GM21717 (cell line): ENCODE data around the gene ADAT3.

ENCODE experiments used
- ATAC-seq: cut with Tn5 transposase; IDR thresholded peaks from one replicate; pipeline ENCODE4 v1.9.1; 2021; ENCODE audit warnings: mild to moderate bottlenecking, moderate library complexity; ENCODE audit not compliant: unreplicated experiment

ADAT3 gene

DNA sequence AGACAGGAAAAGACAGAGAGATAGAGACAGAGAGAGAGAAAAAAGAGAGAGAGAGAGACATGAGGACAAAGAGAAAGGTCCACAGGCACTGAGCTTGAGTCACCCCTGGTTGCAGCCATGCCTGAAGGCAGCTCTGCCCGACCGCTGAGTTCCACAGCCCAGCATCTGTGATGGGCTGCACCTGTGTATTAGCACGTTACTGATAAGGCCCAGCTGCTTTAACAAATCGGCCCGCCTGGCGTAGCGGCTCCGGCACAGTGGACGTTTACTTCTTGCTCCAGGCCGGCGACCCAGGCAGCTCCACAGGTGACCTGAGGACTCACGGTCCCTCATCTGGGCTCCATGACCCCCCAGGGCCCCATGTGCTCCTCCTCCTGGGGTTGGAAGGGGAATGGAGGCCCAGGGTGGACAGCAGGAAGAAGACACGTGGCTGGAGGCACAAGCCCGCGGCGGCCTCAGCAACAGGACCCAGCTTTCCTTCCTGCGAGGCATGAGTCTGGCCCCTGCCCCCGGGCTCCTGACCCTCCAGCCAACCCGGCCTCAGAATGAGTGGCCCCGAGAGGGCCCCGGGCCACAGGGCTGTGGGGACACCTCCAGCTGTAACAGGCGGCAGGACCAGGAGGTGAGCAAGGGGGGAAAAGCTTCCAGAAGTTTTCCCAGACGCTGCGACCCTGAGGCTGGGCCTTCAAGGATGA, 31.9 kb downstream of the ADAT3 start:
- ATAC-seq, result no peak

DNA sequence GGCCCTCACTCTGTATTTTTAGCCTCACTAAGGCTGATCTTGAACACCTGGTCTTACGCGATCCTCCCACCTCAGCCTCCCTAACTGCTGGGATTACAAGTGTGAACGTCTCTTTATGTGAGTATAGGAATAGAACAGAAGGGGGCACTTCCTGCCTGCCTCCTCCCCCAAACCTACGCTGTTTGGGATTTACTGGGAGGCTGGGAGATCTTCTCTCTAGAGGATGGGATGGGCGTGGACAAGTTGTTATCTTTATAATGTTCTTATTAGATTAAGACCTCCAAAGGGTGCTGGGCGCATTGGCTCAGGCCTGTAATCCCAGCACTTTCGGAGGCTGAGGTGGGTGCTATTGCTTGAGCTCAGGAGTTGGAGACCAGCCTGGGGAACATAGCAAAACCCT, 32.9 kb downstream of the ADAT3 start:
- ATAC-seq, result no peak

DNA sequence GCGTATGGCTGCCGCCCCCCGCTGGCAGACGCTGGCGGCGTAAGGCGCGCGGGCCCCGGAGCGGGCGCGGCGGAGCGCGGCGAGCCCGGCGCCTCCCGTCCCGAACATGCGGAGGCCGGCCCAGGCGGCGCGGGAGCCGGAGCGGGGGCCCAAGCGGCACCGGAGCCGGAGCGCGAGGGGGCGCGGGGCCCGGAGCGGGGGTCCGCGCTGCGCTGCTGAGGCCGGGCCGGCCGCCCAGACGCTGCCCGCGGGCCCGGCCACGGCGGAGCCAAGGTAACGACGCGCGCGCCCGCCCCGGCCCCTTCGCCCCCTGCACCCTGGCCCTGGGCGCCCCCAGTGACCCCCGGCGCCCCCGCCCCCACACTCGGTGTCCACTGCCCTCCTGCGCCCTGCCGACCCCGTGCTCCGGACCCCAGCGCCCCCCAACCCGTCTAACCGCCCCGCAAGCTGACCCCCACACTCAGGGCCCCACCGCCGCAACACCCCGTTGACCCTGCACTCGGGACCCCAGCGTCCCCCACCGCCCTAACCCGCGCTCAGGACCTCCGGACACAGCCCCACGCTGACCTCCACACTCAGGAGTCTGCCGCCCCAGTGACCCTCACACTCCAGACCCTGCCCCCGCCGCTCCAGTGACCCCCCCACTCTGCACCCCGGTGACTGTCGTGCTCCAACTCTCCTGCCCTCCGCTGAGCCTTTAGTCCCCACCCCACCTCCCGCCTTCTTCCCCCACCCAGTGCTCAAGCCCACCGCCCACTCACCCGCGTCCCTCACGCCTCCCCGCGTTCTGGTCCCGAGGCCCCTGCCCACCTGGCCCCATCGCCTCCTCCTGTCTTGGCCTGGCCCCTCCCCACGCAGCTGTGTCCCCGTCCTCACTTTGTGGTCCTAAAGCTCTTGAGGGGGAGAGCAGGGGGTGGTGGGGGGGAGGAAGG, 36.2 kb downstream of the ADAT3 start, which contains the start of gene CSNK1G2:
CSNK1G2 (plus strand) TSS at position 27 of the 932 bp plus-strand sequence. CDS start 28,601 bp downstream, outside the sequence.
- no peak for ATAC-seq

DNA sequence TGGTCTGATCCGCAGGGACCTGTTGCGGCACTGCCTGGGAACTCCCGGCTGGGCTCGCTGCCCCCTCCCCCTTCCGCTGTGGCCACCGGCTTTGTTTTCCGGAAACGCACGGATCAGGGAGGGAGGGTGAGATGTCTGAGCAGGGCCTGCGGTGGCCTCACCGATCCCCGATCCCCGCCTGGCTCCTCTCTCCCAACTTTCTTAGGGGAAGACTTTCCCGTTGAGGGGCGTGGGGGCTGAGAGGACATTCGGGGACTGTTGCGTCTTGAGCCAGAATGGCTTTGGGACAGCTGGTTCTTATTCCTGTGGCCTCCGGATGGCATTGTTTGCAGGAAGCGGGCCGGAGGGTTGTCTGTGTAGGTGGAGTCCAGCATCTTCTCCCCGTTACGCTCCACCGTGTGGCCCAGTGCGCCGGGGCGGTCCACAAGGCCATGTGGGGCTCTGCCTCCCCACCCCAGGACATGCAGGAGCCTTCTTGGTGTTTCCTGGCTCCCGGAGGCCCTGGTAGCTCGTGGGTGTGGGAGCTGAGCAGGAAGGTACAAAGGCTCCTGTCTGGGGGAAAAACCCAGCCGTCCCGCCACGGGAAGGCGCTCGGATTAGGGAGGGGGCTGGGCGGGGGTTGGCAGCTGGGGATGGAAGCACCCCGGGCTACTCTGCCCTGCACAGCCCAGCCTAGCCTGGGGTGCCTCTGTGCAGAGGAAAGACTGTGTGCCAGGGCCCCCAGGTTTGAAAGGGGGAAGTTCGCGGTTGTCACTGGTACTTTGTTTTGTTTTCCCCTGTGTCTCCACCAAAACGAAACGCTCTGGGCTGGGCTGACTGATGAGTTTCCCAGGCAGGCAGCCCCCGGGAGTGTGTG, 37.1 kb downstream of the ADAT3 start:
- no peak for ATAC-seq

DNA sequence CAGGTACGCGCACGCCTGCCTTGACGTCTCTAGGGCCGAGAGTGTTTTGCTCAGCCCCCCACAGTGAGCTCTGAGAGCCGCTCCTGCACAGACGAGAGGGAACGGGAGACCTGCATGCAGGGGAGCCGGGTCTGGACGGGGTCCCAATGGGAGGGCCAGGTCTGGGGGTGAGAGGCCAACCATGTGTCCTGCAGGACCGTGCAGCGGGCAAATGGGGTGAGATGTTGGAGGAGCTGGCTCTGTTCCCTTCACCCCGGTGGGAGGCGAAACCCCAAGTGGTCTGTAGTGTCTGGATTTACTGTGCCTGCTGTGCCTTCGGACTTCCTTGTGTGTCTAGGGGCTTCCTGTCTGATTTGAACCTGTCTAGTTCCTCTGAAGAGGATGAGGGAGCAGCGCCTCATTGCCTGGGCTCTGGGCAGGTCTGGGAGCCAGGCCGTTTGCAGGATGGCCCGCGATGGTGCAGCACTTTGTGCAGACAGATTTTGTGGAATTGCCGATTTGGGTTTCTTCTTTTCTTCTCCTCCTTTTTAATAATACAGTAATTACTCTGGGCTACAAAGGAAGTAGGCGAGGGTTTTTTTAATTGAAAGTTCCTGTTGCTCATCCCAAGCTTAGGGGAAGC, 37.8 kb downstream of the ADAT3 start:
- no peak for ATAC-seq

DNA sequence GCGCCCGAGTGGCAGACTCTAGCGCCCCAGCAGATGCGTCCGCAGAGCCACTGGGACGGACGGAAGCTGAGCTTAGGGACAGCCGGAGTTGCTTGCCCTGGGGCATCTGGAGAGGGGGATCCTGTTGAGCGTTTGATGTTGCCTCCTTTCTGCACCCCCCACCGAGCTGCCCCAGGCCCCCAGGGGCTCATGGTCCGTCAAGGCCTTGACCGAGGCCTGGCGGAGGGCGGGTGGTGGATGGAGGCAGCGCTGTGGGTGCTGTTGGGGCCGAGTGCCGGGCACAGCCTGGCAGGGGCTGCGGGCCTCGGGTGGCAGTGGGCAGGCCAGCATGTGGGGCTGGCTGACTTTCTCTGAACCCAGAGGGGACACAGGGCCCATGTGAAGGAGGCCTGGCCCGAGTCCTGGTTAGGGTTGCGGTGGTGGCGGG, 38.5 kb downstream of the ADAT3 start:
- no peak for ATAC-seq

DNA sequence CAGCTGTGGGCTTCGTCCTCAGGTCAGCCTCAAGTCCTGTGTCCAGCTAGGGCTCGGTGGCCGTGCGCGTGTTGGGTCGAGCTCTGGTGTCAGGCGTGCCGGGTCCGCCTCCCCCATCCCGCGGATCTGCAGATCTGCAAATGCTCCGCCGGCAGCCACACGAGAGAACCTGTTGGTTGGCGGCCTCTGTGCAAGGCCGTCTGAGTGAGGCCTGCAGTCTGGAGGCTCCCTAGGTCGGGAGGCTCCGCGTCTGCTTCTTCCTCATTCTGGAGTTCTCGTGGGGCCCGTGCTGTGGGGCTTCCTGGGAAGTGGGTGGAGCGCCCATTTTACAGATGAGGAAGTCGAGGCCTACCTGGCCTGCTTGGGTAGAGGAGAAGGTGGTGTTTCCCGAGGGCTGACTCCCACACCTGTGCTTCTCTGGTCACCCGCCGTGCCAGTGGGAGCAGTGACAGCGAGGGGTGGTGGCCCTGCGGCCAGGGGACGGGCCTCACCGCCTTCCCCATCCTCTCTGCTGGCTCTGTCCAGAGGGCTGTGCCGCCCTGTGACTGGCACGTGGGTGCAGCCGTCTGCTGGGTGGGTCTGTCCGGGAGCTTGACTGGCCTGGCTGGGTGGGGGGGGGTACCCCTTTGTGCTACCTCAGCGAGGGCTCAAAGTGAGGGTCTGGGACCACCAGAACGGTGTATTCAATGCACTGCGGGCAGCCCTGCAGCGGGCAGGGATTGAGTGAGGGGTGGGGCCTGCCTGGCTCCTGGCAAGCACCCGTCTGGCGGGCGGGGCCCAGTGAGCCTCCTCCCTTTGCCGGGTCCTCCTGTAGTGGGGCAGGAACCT, 39.1 kb downstream of the ADAT3 start:
- ATAC-seq, result no peak

DNA sequence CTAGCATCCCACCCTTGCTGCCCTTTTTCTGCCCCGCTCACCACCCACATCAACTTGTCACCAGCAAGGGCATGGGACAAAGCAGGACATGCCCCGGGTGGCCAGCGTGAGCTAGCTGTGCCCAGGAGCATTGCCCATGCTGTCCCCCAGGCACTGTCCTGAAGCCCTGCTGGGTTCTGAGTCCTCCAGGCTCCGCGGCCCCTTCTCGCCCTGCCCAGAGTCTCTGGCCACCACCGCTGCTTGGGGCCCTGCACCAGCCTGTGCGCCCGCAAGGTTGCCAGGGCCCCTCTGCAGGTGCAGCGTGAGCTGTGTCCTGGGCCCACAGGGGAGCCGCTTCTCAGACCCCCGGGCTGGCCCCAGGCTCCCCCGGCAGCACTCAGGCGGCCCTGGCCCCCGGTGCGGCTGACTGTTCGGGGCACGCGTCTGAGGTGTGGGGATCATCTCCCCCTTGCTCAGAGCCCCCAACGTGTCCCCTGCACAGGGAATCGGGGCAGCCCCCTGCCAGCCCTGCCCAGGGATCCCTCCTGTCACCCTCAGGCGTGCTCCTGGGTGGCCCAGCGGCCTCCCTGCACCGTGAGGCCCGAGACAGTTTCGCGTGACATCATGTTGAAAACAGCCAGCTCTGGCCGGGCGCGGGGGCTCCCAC, 39.8 kb downstream of the ADAT3 start:
- no peak for ATAC-seq

DNA sequence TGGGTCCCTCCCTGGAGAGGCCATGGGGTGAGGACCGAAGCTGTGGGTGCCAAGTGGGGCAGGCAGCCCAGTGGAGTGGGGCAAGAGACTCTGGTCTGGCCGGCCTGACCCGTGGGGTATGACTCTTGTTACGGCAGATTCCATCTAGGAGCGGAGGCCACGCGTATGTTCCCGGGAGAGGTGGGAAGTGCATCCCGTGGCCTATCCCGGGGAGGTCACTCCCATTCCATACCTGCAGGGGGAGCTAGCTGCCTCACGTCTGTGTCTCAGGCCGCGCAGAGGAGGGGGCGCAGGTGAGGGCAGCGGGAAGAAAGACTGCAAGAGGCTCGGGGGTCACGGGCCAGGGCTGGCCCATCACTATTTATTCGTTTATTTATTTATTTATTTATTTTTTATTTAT, 40.7 kb downstream of the ADAT3 start:
- no peak for ATAC-seq

DNA sequence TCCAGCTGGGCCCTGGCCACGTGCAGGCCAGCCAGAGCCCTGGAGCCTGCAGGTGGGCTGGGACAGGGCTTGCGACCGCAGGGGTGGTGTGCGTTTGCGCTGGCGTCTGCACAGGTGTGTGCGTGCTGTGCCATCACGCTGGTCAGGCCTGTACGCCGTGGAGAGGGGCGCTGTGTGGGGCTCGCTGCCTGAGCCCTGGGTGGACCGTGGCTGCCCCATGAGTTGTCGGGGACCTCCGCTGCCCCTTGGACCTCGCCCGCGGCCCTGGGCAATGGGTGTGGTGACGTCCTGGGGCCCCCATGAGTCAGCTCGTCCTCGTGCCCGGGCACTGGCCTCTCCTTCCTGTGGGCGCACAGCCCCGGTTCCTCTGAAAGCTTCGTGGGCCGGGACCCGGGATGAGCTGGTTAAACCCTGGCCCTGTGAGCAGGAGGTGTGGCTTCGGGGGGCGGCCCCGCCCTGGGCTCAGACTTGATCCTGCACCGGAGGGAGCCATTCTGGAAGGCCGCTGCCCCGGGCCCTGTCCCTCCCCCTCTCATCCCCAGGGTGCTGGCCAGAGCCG, 42.5 kb downstream of the ADAT3 start:
- no peak for ATAC-seq

DNA sequence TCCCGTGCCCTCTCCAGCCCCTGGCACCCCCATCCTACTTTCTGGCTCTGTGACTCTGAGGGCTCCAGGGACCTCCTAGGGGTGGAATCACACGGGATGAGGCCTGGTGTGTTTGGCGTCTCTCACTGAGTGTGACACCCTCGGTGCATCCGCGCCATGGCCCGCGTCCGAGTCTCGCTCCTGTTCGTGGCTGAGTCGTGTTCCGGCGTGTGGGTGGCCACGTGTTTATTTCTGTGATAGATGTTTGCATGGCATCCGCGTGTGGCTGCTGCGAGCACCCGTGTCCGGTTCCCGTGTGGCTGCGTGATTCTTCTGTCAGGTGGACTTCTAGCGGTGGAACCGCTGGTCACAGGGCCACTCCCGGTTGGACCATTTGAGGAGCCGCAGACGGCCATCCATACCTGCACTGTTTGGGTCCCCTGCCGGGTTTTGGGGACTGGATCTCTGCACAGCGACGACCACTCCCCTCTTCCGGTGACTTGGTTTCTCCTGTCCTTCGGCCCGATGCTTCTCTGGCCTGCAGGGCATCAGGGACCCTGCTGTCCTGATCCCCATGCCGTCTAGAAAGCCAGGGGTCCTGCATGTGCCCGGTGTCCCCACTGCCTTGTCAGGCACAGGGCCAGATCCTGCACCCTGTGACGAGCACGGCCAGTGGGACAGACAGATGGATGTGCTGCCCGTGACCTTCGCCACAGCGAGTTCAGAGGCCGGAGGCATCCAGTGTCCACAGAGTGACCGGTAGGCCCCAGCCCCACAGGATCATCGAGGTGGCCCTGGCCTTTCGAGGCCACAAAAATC, 44.3 kb downstream of the ADAT3 start:
- no peak for ATAC-seq

DNA sequence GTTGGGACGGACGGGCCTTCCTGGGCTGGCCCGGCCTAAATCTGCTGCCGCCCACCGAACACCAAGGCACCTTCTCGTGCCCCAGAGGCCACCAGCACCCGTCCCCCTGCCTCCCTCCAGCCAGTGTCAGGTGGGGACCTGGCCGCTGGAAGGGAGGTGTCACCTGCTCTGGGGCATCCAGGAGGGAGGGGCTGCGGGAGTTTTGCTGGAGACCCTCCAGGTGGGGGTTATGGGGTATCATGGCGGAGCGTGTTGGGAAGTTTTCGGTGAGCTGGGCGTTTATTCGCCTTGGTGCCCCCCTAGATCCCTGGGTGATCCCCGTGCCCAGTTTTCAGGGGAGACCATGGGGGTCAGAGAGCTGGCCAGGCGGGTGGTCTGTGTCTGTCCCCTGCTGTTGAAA, 45.4 kb downstream of the ADAT3 start:
- ATAC-seq, result no peak

DNA sequence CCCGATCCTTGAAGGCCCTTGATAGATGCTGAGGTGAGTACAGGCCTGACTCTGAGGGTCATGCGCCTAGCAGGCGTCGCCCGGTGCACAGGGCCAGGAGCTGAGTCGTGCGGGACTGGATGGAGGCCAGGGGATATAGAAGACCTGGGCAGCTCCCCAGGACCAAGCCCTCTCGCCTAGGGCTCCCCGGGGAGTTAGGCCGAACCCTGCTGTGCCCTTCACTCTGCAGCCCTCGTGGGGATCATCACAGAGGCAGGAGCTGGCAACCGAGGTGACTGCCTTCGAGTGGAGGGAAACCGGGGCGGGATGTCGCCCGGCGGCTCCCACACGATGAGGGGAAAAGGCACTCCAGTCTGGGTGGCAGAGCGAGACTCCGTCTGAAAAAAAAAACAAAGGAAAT, 47.4 kb downstream of the ADAT3 start:
- ATAC-seq, result no peak

DNA sequence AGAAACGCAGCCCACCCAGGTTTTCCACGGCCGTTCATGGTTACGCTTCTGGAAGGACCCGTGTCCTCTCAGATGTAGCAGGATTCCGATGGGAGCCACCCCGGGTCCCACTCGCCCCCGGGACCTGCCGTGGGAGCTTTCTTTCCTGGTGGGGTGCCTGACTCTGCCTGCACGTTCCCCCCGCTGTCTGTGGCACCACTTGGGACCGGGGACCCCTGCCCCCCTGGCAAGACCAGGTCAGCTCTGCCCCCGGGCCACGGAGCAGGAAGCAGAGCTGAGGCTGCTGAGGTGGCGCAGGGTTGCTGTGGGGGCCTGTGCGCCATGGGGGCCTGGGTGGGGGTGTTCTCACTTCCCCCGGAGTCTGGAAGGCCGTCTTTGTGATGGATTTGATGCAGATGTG, 47.8 kb downstream of the ADAT3 start:
- ATAC-seq, result no peak

DNA sequence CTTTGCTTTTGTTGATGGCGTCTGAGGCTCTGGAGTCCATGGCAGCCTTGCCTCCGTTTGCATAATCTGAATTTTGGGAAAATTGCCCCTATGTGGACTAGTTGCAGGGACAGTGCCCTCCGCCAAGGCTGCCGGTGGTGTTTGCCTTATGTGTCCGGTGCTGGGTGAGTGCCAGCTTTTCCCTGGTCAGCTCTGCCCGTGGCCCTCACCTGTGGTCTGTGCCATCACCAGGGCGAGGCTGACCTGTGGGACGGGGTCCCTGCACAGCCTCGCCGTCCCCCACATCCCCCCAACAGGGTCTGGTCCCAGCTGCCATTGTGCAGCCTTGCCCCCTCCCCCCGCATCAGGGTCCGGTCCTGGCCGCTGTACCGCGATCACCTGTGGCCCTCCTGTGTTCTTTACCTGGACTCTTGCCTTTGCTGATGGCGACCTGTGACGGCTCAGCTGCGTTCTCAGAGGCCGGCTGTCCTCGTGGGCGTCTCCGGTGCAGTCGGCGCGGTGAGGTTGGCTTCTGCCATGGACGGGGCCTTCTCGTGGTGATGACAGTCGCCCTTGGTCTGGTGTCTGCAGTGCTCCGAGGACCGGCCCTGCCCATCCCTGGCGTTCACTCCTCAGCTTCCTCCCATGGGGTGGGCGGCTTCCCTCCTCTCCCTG, 48.4 kb downstream of the ADAT3 start:
- ATAC-seq, result no peak

DNA sequence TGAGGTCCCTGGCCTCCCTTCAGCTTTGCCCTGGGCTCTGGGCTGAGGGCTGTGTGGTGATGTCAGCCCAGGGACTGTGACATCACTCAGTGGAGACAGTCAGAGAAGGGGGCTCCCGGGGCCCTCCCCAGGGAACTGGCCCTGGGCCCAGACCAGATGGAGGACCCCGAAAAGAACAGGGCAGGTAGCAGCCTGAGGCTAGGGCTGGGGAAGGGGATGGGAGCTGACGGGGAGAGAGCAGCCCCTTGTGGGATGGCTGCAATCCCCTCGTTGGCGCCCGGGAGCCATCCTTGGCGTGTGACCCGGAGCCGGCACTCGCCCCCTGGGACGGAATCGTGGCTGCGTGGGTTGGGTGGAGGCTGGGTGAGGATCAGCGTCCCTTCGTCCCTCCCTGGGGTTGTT, 49.3 kb downstream of the ADAT3 start:
- no peak for ATAC-seq

DNA sequence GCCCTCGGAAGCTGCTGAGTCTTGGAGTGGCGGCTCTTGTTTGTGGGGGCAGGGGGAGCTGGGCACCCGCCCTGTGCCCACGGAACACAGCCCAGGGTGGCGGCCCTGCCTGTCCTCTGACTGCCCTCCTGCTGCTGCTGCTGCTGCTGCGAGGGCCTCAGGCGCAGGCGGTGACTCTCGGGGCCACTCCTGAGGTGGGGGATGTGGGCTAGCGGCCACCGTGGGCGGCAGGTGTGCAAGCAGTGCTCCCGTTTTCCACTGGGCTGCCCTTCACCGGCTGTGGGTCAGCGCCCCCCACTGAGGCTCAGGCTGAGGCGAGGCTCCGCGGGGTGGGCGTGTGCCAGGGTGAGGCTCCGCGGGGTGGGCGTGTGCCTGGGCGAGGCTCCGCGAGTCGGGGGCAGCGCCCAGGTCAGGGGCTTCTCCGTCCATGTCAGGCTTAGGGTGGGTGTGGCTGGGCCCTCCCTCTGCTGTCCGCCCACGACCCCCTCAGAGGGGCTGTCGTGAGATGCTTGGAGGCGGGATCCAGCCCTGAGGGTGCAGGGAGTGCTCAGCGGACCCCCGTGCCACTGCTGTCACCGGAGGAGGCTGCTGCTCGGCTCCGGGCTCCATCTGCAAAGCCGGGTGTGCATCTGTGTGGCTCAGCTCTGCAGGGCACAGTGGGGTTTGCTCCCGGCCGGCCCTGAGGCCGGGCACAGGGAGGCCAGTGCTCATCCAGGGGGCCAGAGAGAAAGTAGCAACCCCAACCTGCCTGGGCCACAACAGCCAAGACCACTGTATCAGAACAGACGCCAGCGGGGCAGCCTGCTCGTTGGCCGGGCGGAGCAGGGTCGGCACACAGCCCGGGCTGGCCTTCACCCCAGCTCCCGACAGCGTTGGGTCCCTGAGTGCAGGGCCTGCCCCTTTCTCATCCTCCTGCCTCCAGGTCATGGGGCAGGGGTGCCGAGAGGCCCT, 50.2 kb downstream of the ADAT3 start:
- no peak for ATAC-seq
